Measurements from ENCODE around the gene RIOK2.
"Not testable (repeated sequence)": the region's sequence is repeated elsewhere in the genome, so short reads cannot be mapped to it uniquely, and the experiment has no call there.

Gene RIOK2

GRCh38 chr5:97165726-97166125 lies 17.3 kb downstream of the RIOK2 start:
- DNase-seq, result no peak

GRCh38 chr5:97164846-97165245 lies 18.2 kb downstream of the RIOK2 start:
- no peak for DNase-seq

GRCh38 chr5:97163790-97164285 lies 19.2 kb downstream of the RIOK2 start:
- no peak for DNase-seq

- no peak for DNase-seq
Observed at GRCh38 chr5:97163360-97163764, 19.7 kb downstream of the RIOK2 start.

GRCh38 chr5:97162045-97162444 lies 21.0 kb downstream of the RIOK2 start:
- DNase-seq, result peak; percentile 27

- no peak for DNase-seq
Observed at GRCh38 chr5:97157689-97158088, 25.4 kb downstream of the RIOK2 start.

GRCh38 chr5:97151370-97151769 lies 31.7 kb downstream of the RIOK2 start:
- no peak for DNase-seq

GRCh38 chr5:97150401-97150800 lies 32.6 kb downstream of the RIOK2 start:
- DNase-seq, result no peak

- no peak for DNase-seq
Observed at GRCh38 chr5:97149709-97150108, 33.3 kb downstream of the RIOK2 start.

- DNase-seq, result no peak
Observed at GRCh38 chr5:97148288-97148687, 34.8 kb downstream of the RIOK2 start.

GRCh38 chr5:97143704-97144103 lies 39.3 kb downstream of the RIOK2 start:
- DNase-seq, result no peak

GRCh38 chr5:97142521-97143254 lies 40.4 kb downstream of the RIOK2 start, which contains the start of gene LIX1:
LIX1 (minus strand) TSS chr5:97142611; CDS start chr5:97142576, 35 bp downstream.
- no peak for DNase-seq

GRCh38 chr5:97141539-97141938 lies 41.5 kb downstream of the RIOK2 start:
- DNase-seq, result no peak

- DNase-seq, result no peak
Observed at GRCh38 chr5:97141031-97141430, 42.0 kb downstream of the RIOK2 start.

GRCh38 chr5:97140250-97140649 lies 42.8 kb downstream of the RIOK2 start:
- not testable (repeated sequence) for DNase-seq

GRCh38 chr5:97136475-97136874 lies 46.6 kb downstream of the RIOK2 start:
- no peak for DNase-seq

GRCh38 chr5:97135868-97136267 lies 47.2 kb downstream of the RIOK2 start:
- no peak for DNase-seq

- no peak for DNase-seq
Observed at GRCh38 chr5:97134634-97135033, 48.4 kb downstream of the RIOK2 start.

- no peak for DNase-seq
Observed at GRCh38 chr5:97133101-97133500, 49.9 kb downstream of the RIOK2 start.

GRCh38 chr5:97131921-97132320 lies 51.1 kb downstream of the RIOK2 start:
- no peak for DNase-seq

- DNase-seq, result no peak
Observed at GRCh38 chr5:97131139-97131710, 51.8 kb downstream of the RIOK2 start.

- no peak for DNase-seq
Observed at GRCh38 chr5:97127727-97128126, 55.3 kb downstream of the RIOK2 start.

- DNase-seq, result no peak
Observed at GRCh38 chr5:97125125-97125683, 57.8 kb downstream of the RIOK2 start.

- DNase-seq, result no peak
Observed at GRCh38 chr5:97124335-97124734, 58.7 kb downstream of the RIOK2 start.
